K562 (cell line): ENCODE measurements around the gene MBD5. TPM values are rescaled to one million over a fixed set of nuclear protein-coding genes. Genes with fewer than 3 reads are reported as not detected.

Source experiments
- ATAC-seq: fragments of 200-7000 bp; cut with Tn5 transposase; 3 replicates; pipeline ENCODE4 v1.9.1; 2020; ENCODE audit warnings: moderate library complexity
- BruUV-seq: library from RNA; stranded (reverse); fragments of 400-500 nt; replicated peaks from 2 replicates; lab custom pipeline; 2021; lab: Mats Ljungman, UMichigan
- CTCF ChIA-PET: fragments of 300-600 bp; formaldehyde crosslinking; extraction: SDS; loops from one replicate; lab custom pipeline; 2021; ENCODE audit warnings: low intra/inter-chr PET ratio; lab: Yijun Ruan, JAX
- POLR2A ChIA-PET: fragments of 300-600, 350-650 bp; sonication (Branson Sonifier 250); formaldehyde crosslinking; extraction: SDS; loops from one replicate; lab custom pipeline; 2021; ENCODE audit warnings: antibody characterized with exemption, inconsistent platforms; lab: Yijun Ruan, JAX
- DNase-seq, 4 experiments: peaks; one replicate each; pipeline versions ENCODE4 v3.0.0 to v3.0.0-alpha.2; 2011 to 2018; ENCODE audit warnings: low spot score in 3 of 4, mixed read lengths in 3 of 4; ENCODE audit errors: extremely low read depth in 1 of 4
- FAIRE-seq: peaks from 2 replicates; lab custom pipeline; 2011; peaks lifted over from hg19 to GRCh38; lab: Jason Lieb, UNC
- H2AFZ ChIP-seq: 2 replicates; pipeline ENCODE4 v1.6.0; 2011; ENCODE audit warnings: low read depth, low read length, control low read depth, inconsistent platforms
- H3K27ac ChIP-seq: fragments of 200-600 bp; 3 replicates; pipeline ENCODE4 v1.8.0; 2011; ENCODE audit warnings: low read depth, mild to moderate bottlenecking, control low read depth, inconsistent platforms, low read length, moderate library complexity, mixed read lengths; ENCODE audit errors: extremely low read depth
- H3K27me3 ChIP-seq, 2 experiments: fragments of 300-600 bp in 1 of 2; 2 replicates in 1 of 2; 3 replicates in 1 of 2; pipeline versions ENCODE4 v1.6.0 to v1.8.0; 2011; ENCODE audit warnings: inconsistent platforms in 2 of 2, low read length in 2 of 2, mild to moderate bottlenecking in 1 of 2, mixed read lengths in 1 of 2, moderate library complexity in 1 of 2; ENCODE audit not compliant: control insufficient read depth in 2 of 2, insufficient read depth in 2 of 2
- H3K36me3 ChIP-seq: fragments of 300-600 bp; 3 replicates; pipeline ENCODE4 v1.8.0; 2011; ENCODE audit warnings: mild to moderate bottlenecking, low read length, inconsistent platforms; ENCODE audit not compliant: control insufficient read depth, insufficient read depth
- H3K4me1 ChIP-seq, 2 experiments: fragments of 200-600 bp in 1 of 2; replicated peaks in 1 of 2; 2 replicates in 1 of 2; 3 replicates in 1 of 2; pipeline versions ENCODE4 v1.5.1 to v1.8.0; 2011; ENCODE audit warnings: inconsistent platforms in 2 of 2, low read length in 2 of 2, mild to moderate bottlenecking in 1 of 2, mixed read lengths in 1 of 2, moderate library complexity in 1 of 2; ENCODE audit not compliant: control insufficient read depth in 2 of 2, insufficient read depth in 2 of 2
- H3K4me2 ChIP-seq: 2 replicates; pipeline ENCODE4 v1.6.1; 2011; ENCODE audit warnings: low read length, control low read depth, inconsistent platforms, mixed read lengths; ENCODE audit not compliant: insufficient read depth
- H3K4me3 ChIP-seq: fragments of 200-600 bp; sonication (generic), shearing (Covaris generic); 2 replicates; pipeline ENCODE4 v1.5.1; 2016; ENCODE audit warnings: control low read depth, inconsistent platforms
- H3K79me2 ChIP-seq: fragments of 200-600 bp; 3 replicates; pipeline ENCODE4 v1.8.0; 2011; ENCODE audit warnings: low read length, inconsistent platforms; ENCODE audit not compliant: control insufficient read depth, insufficient read depth
- H3K9ac ChIP-seq, 2 experiments: 2 replicates each; pipeline versions ENCODE4 v1.6.0 to v1.6.1; 2011; ENCODE audit warnings: low read depth in 2 of 2, low read length in 2 of 2, control low read depth in 1 of 2, inconsistent platforms in 1 of 2, mild to moderate bottlenecking in 1 of 2, mixed read lengths in 1 of 2; ENCODE audit not compliant: insufficient read depth in 1 of 2
- H3K9me1 ChIP-seq: one replicate; pipeline ENCODE4 v1.6.0; 2011; ENCODE audit warnings: inconsistent platforms, mild to moderate bottlenecking, low read length, moderate library complexity; ENCODE audit not compliant: control insufficient read depth, insufficient read depth
- H3K9me3 ChIP-seq: replicated peaks from 2 replicates; pipeline ENCODE4 v1.5.1; 2011; ENCODE audit warnings: low read depth, low read length, inconsistent platforms; ENCODE audit not compliant: control insufficient read depth, insufficient read depth
- H4K20me1 ChIP-seq: replicated peaks from 2 replicates; pipeline ENCODE4 v1.6.1; 2011; ENCODE audit warnings: low read length, inconsistent platforms, mixed read lengths; ENCODE audit not compliant: control insufficient read depth, insufficient read depth
- CTCF ChIP-seq, 3 experiments: IDR thresholded peaks in 2 of 3; conservative IDR thresholded peaks in 1 of 3; 2 replicates each; pipeline ENCODE4 v1.5.1; 2011 to 2012; ENCODE audit warnings: low read length in 3 of 3, mild to moderate bottlenecking in 3 of 3, control low read depth in 2 of 3, improper control_type of control experiment in 1 of 3, inconsistent platforms in 1 of 3, low read depth in 1 of 3, mixed read lengths in 1 of 3, moderate library complexity in 1 of 3; ENCODE audit not compliant: insufficient read depth in 2 of 3
- EWSR1 ChIP-seq: fragments of 450-650 bp; IDR thresholded peaks from 2 replicates; pipeline ENCODE4 v1.6.1; 2018; ENCODE audit warnings: borderline replicate concordance, mild to moderate bottlenecking, low read depth, moderate library complexity; ENCODE audit not compliant: partially characterized antibody
- MTA3 ChIP-seq: fragments of 450-650 bp; formaldehyde crosslinking; IDR thresholded peaks from 2 replicates; pipeline ENCODE4 v1.6.1; 2017; ENCODE audit warnings: mild to moderate bottlenecking, borderline replicate concordance
- RAD21 ChIP-seq, 2 experiments: fragments of 250-450 bp in 1 of 2; fragments of 450-650 bp in 1 of 2; sonication (Bioruptor Pico) in 1 of 2; formaldehyde crosslinking in 1 of 2; IDR thresholded peaks in 1 of 2; conservative IDR thresholded peaks in 1 of 2; 2 replicates each; pipeline versions ENCODE4 v1.4.0 to v1.8.0; 2020 to 2022; ENCODE audit warnings: mild to moderate bottlenecking in 2 of 2, moderate library complexity in 1 of 2
- RBFOX2 ChIP-seq: fragments of 200-400 bp; formaldehyde crosslinking; IDR thresholded peaks from 2 replicates; pipeline ENCODE4 v1.6.1; 2017; ENCODE audit warnings: low read depth, mild to moderate bottlenecking, low read length, moderate library complexity
- ZBTB26 ChIP-seq: fragments of 450-650 bp; formaldehyde crosslinking; IDR thresholded peaks from 2 replicates; pipeline ENCODE4 v1.4.0; 2022; ENCODE audit warnings: missing genetic modification characterization
- ZNF76 ChIP-seq: fragments of 250-450 bp; sonication (Bioruptor Pico); IDR thresholded peaks from 2 replicates; pipeline ENCODE4 v1.4.0; 2020; ENCODE audit warnings: mild to moderate bottlenecking, moderate library complexity, borderline replicate concordance
- WGBS: fragments of 100-300 bp; shearing (Covaris generic); methylation state at CpG from one replicate; pipeline ENCODE4 v1.1.6; 2016; ENCODE audit warnings: low coverage, mixed read lengths; ENCODE audit not compliant: insufficient coverage; ENCODE audit errors: missing lambda C conversion rate; 5-methylcytosine and 5-hydroxymethylcytosine counted together
- in situ Hi-C: fragments of 300-500 bp; cut with MboI; formaldehyde crosslinking; loops from 4 replicates; pipeline ENCODE4 v1.15.0; 2018; ENCODE audit warnings: inconsistent platforms, mixed read lengths
- intact Hi-C: fragments of 100-400 bp; cut with micrococcal nuclease; formaldehyde crosslinking; loops from 2 replicates; pipeline ENCODE4 v1.14.2; 2022
- polyA plus RNA-seq, 8 experiments: library from polyadenylated mRNA; depleted of rRNA in 4 of 8; stranded (reverse) in 5 of 8; unstranded in 3 of 8; fragments of >200 nt; fragmentation: Nextera tagmentation in 2 of 8; fragmentation: Illumina TruSeq in 1 of 8; extraction: Ambion mirVana in 2 of 8; extraction: Trizol in 1 of 8; gene quantifications; 2 replicates each; pipeline versions ENCODE4 v1.2.1 to v1.2.3, GENCODE V29; 2011 to 2014; ENCODE audit warnings: inconsistent platforms in 1 of 8, missing spikeins in 1 of 8
- total RNA-seq, 7 experiments: library from RNA; depleted of rRNA in 6 of 7; stranded (reverse); fragments of >200 nt in 6 of 7; fragmentation: Illumina TruSeq in 2 of 7; extraction: Trizol in 2 of 7; gene quantifications; 2 replicates each; pipeline versions ENCODE4 v1.2.1 to v1.2.3, GENCODE V29; 2011 to 2021; ENCODE audit warnings: low replicate concordance in 1 of 7

MBD5 gene
- total and polyA plus RNA-seq, 9 of the 15 experiments (the other 6 are each of a cell fraction or from before 2014, with no cell fraction given) = 3.4 to 14.5 (median 9.0) TPM

- no peak for DNase-seq
- BruUV-seq = no TSS peak
- no peak overlapping the region for H2AFZ ChIP-seq
Observed at GRCh38 chr2:148167241-148167766, 146.4 kb downstream of the MBD5 start.

GRCh38 chr2:148167855-148168254, 147.0 kb downstream of the MBD5 start:
- no peaks in the 10 kb centered on the region for H4K20me1 ChIP-seq
- CTCF ChIA-PET = no interaction called here
- peaks cover 0 to 4% of the 10 kb centered on the region in 2 experiments; a peak in 1 of 5 replicates for H3K4me1 ChIP-seq
- POLR2A ChIA-PET = no interaction called here
- in situ Hi-C loops (no loop called here), intact Hi-C loops (no loop called here)
- DNase-seq (peak in 1 of 4 experiments; percentile 8), ATAC-seq (no peak), FAIRE-seq (no peak)
- BruUV-seq = no TSS peak
- H3K9me1 ChIP-seq = no peaks in the 10 kb centered on the region
- H3K9me3 ChIP-seq = no peaks in the 10 kb centered on the region
- H3K4me2 ChIP-seq = no peak overlapping the region
- no peaks in the 10 kb centered on the region for H3K36me3 ChIP-seq
- H2AFZ ChIP-seq = no peak overlapping the region
- H3K27me3 ChIP-seq = no peaks in the 10 kb centered on the region
- WGBS = 8% methylated on average over 1 of the region's 1 CpG
- no peaks in the 10 kb centered on the region for H3K79me2 ChIP-seq
- TF ChIP-seq RAD21 (CRISPR knock-in tag; conservative IDR thresholded peaks at IDR 0.05 in 1 of 2, IDR thresholded peaks at IDR 0.05 in 1 of 2) (peak in 1 of 2 experiments; percentile 25; a peak in 1 of 4 replicates), CTCF (IDR thresholded peaks at IDR 0.05 in 2 of 3, conservative IDR thresholded peaks at IDR 0.05 in 1 of 3; ENCODE audit: insufficient read depth in 2 of 3, low read depth in 1 of 3, low read length in 3 of 3) (peak in 2 of 3 experiments; percentile 6 to 35; a peak in 3 of 6 replicates), EWSR1 (no peak)
- H3K4me3 ChIP-seq = no peak overlapping the region
- H3K9ac ChIP-seq = no peak overlapping the region
- no peak overlapping the region for H3K27ac ChIP-seq

More at GRCh38 chr2:148167241-148167766, 146.4 kb downstream of the MBD5 start:
- no peak overlapping the region for H3K4me2 ChIP-seq
- H3K36me3 ChIP-seq = no peaks in the 10 kb centered on the region
- no peaks in the 10 kb centered on the region for H3K27me3 ChIP-seq
- CTCF ChIA-PET = no interaction called here
- no peaks in the 10 kb centered on the region for H4K20me1 ChIP-seq
- FAIRE-seq (no peak), ATAC-seq (no peak)
- no peak overlapping the region for H3K4me3 ChIP-seq
- no peak overlapping the region for H3K27ac ChIP-seq
- intact Hi-C loops = no loop called here
- TF ChIP-seq ZBTB26 (CRISPR knock-in tag) (no peak), MTA3 (no peak), RBFOX2 (no peak), ZNF76 (CRISPR knock-in tag) (no peak)
- no peaks in the 10 kb centered on the region for H3K79me2 ChIP-seq
- POLR2A ChIA-PET = no interaction called here
- H3K4me1 ChIP-seq = peaks cover 0 to 4% of the 10 kb centered on the region in 2 experiments; a peak in 2 of 5 replicates
- H3K9ac ChIP-seq = no peak overlapping the region
- in situ Hi-C loops = no loop called here
- no peaks in the 10 kb centered on the region for H3K9me3 ChIP-seq
- no peaks in the 10 kb centered on the region for H3K9me1 ChIP-seq
